K562 (cell line): ENCODE data around the gene GABARAPL1. TPM values are rescaled to one million over a fixed set of nuclear protein-coding genes. Genes with fewer than 3 reads are reported as not detected.

Source experiments
- ATAC-seq: fragments of 200-7000 bp; cut with Tn5 transposase; 3 replicates; pipeline ENCODE4 v1.9.1; 2020; ENCODE audit warnings: moderate library complexity
- BruUV-seq: library from RNA; stranded (reverse); fragments of 400-500 nt; replicated peaks from 2 replicates; lab custom pipeline; 2021; lab: Mats Ljungman, UMichigan
- CTCF ChIA-PET: fragments of 300-600 bp; formaldehyde crosslinking; extraction: SDS; loops from one replicate; lab custom pipeline; 2021; ENCODE audit warnings: low intra/inter-chr PET ratio; lab: Yijun Ruan, JAX
- POLR2A ChIA-PET: fragments of 300-600, 350-650 bp; sonication (Branson Sonifier 250); formaldehyde crosslinking; extraction: SDS; loops from one replicate; lab custom pipeline; 2021; ENCODE audit warnings: antibody characterized with exemption, inconsistent platforms; lab: Yijun Ruan, JAX
- DNase-seq, 4 experiments: peaks; one replicate each; pipeline versions ENCODE4 v3.0.0 to v3.0.0-alpha.2; 2011 to 2018; ENCODE audit warnings: low spot score in 3 of 4, mixed read lengths in 3 of 4; ENCODE audit errors: extremely low read depth in 1 of 4
- FAIRE-seq: peaks from 2 replicates; lab custom pipeline; 2011; peaks lifted over from hg19 to GRCh38; lab: Jason Lieb, UNC
- H2AFZ ChIP-seq: 2 replicates; pipeline ENCODE4 v1.6.0; 2011; ENCODE audit warnings: low read depth, low read length, control low read depth, inconsistent platforms
- H3K27ac ChIP-seq: fragments of 200-600 bp; 3 replicates; pipeline ENCODE4 v1.8.0; 2011; ENCODE audit warnings: low read depth, mild to moderate bottlenecking, control low read depth, inconsistent platforms, low read length, moderate library complexity, mixed read lengths; ENCODE audit errors: extremely low read depth
- H3K27me3 ChIP-seq, 2 experiments: fragments of 300-600 bp in 1 of 2; 2 replicates in 1 of 2; 3 replicates in 1 of 2; pipeline versions ENCODE4 v1.6.0 to v1.8.0; 2011; ENCODE audit warnings: inconsistent platforms in 2 of 2, low read length in 2 of 2, mild to moderate bottlenecking in 1 of 2, mixed read lengths in 1 of 2, moderate library complexity in 1 of 2; ENCODE audit not compliant: control insufficient read depth in 2 of 2, insufficient read depth in 2 of 2
- H3K36me3 ChIP-seq: fragments of 300-600 bp; 3 replicates; pipeline ENCODE4 v1.8.0; 2011; ENCODE audit warnings: mild to moderate bottlenecking, low read length, inconsistent platforms; ENCODE audit not compliant: control insufficient read depth, insufficient read depth
- H3K4me1 ChIP-seq, 2 experiments: fragments of 200-600 bp in 1 of 2; replicated peaks in 1 of 2; 2 replicates in 1 of 2; 3 replicates in 1 of 2; pipeline versions ENCODE4 v1.5.1 to v1.8.0; 2011; ENCODE audit warnings: inconsistent platforms in 2 of 2, low read length in 2 of 2, mild to moderate bottlenecking in 1 of 2, mixed read lengths in 1 of 2, moderate library complexity in 1 of 2; ENCODE audit not compliant: control insufficient read depth in 2 of 2, insufficient read depth in 2 of 2
- H3K4me2 ChIP-seq: 2 replicates; pipeline ENCODE4 v1.6.1; 2011; ENCODE audit warnings: low read length, control low read depth, inconsistent platforms, mixed read lengths; ENCODE audit not compliant: insufficient read depth
- H3K4me3 ChIP-seq: fragments of 200-600 bp; sonication (generic), shearing (Covaris generic); 2 replicates; pipeline ENCODE4 v1.5.1; 2016; ENCODE audit warnings: control low read depth, inconsistent platforms
- H3K79me2 ChIP-seq: fragments of 200-600 bp; 3 replicates; pipeline ENCODE4 v1.8.0; 2011; ENCODE audit warnings: low read length, inconsistent platforms; ENCODE audit not compliant: control insufficient read depth, insufficient read depth
- H3K9ac ChIP-seq, 2 experiments: 2 replicates each; pipeline versions ENCODE4 v1.6.0 to v1.6.1; 2011; ENCODE audit warnings: low read depth in 2 of 2, low read length in 2 of 2, control low read depth in 1 of 2, inconsistent platforms in 1 of 2, mild to moderate bottlenecking in 1 of 2, mixed read lengths in 1 of 2; ENCODE audit not compliant: insufficient read depth in 1 of 2
- H3K9me1 ChIP-seq: one replicate; pipeline ENCODE4 v1.6.0; 2011; ENCODE audit warnings: inconsistent platforms, mild to moderate bottlenecking, low read length, moderate library complexity; ENCODE audit not compliant: control insufficient read depth, insufficient read depth
- H3K9me3 ChIP-seq: replicated peaks from 2 replicates; pipeline ENCODE4 v1.5.1; 2011; ENCODE audit warnings: low read depth, low read length, inconsistent platforms; ENCODE audit not compliant: control insufficient read depth, insufficient read depth
- H4K20me1 ChIP-seq: replicated peaks from 2 replicates; pipeline ENCODE4 v1.6.1; 2011; ENCODE audit warnings: low read length, inconsistent platforms, mixed read lengths; ENCODE audit not compliant: control insufficient read depth, insufficient read depth
- CBX1 ChIP-seq: sonication (generic); IDR thresholded peaks from 2 replicates; pipeline ENCODE4 v1.6.1; 2016; ENCODE audit warnings: antibody characterized with exemption, low read depth, mild to moderate bottlenecking
- HLTF ChIP-seq: fragments of 450-650 bp; IDR thresholded peaks from 2 replicates; pipeline ENCODE4 v1.6.1; 2016
- WGBS: fragments of 100-300 bp; shearing (Covaris generic); methylation state at CpG from one replicate; pipeline ENCODE4 v1.1.6; 2016; ENCODE audit warnings: low coverage, mixed read lengths; ENCODE audit not compliant: insufficient coverage; ENCODE audit errors: missing lambda C conversion rate; 5-methylcytosine and 5-hydroxymethylcytosine counted together
- in situ Hi-C: fragments of 300-500 bp; cut with MboI; formaldehyde crosslinking; loops from 4 replicates; pipeline ENCODE4 v1.15.0; 2018; ENCODE audit warnings: inconsistent platforms, mixed read lengths
- intact Hi-C: fragments of 100-400 bp; cut with micrococcal nuclease; formaldehyde crosslinking; loops from 2 replicates; pipeline ENCODE4 v1.14.2; 2022
- polyA plus RNA-seq, 8 experiments: library from polyadenylated mRNA; depleted of rRNA in 4 of 8; stranded (reverse) in 5 of 8; unstranded in 3 of 8; fragments of >200 nt; fragmentation: Nextera tagmentation in 2 of 8; fragmentation: Illumina TruSeq in 1 of 8; extraction: Ambion mirVana in 2 of 8; extraction: Trizol in 1 of 8; gene quantifications; 2 replicates each; pipeline versions ENCODE4 v1.2.1 to v1.2.3, GENCODE V29; 2011 to 2014; ENCODE audit warnings: inconsistent platforms in 1 of 8, missing spikeins in 1 of 8
- total RNA-seq, 7 experiments: library from RNA; depleted of rRNA in 6 of 7; stranded (reverse); fragments of >200 nt in 6 of 7; fragmentation: Illumina TruSeq in 2 of 7; extraction: Trizol in 2 of 7; gene quantifications; 2 replicates each; pipeline versions ENCODE4 v1.2.1 to v1.2.3, GENCODE V29; 2011 to 2021; ENCODE audit warnings: low replicate concordance in 1 of 7
- TF ChIP-seq, protein P1 (sequence below): fragments of 450-650 bp; IDR thresholded peaks from 2 replicates; pipeline ENCODE4 v1.6.1; 2016; ENCODE audit warnings: mild to moderate bottlenecking
- TF ChIP-seq, protein P2 (sequence below): sonication (generic); formaldehyde crosslinking; IDR thresholded peaks from 2 replicates; pipeline ENCODE4 v1.8.0; 2023; ENCODE audit warnings: missing genetic modification reagents, mild to moderate bottlenecking, borderline replicate concordance

Gene GABARAPL1
- total and polyA plus RNA-seq, 9 of the 15 experiments (the other 6 are each of a cell fraction or from before 2014, with no cell fraction given): 2.3 to 15.9 (median 11.3) TPM

DNA sequence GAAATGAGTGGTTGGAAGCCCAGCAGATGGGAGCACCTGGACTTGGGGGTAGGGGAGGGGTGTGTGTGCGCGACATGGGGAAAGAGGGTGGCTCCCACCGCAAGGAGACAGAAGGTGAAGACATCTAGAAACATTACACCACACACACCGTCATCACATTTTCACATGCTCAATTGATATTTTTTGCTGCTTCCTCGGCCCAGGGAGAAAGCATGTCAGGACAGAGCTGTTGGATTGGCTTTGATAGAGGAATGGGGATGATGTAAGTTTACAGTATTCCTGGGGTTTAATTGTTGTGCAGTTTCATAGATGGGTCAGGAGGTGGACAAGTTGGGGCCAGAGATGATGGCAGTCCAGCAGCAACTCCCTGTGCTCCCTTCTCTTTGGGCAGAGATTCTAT lies 9.2 kb downstream of the GABARAPL1 start:
- H3K79me2 ChIP-seq: no peaks in the 10 kb centered on the region
- in situ Hi-C loops: no loop called here
- peaks cover 10% of the 10 kb centered on the region; the same call in 2 of the 3 replicates for H3K36me3 ChIP-seq
- H3K27me3 ChIP-seq: no peaks in the 10 kb centered on the region
- no peaks in the 10 kb centered on the region; a peak in 1 of 5 replicates for H3K4me1 ChIP-seq
- ChIA-PET CTCF (no interaction called here), POLR2A (interaction anchor here (2.3 kb wide), 1 partner anchor 9 kb away, joined by 6 read pairs; the partner anchor contains the start of gene GABARAPL1)
- TF ChIP-seq, protein P1, sequence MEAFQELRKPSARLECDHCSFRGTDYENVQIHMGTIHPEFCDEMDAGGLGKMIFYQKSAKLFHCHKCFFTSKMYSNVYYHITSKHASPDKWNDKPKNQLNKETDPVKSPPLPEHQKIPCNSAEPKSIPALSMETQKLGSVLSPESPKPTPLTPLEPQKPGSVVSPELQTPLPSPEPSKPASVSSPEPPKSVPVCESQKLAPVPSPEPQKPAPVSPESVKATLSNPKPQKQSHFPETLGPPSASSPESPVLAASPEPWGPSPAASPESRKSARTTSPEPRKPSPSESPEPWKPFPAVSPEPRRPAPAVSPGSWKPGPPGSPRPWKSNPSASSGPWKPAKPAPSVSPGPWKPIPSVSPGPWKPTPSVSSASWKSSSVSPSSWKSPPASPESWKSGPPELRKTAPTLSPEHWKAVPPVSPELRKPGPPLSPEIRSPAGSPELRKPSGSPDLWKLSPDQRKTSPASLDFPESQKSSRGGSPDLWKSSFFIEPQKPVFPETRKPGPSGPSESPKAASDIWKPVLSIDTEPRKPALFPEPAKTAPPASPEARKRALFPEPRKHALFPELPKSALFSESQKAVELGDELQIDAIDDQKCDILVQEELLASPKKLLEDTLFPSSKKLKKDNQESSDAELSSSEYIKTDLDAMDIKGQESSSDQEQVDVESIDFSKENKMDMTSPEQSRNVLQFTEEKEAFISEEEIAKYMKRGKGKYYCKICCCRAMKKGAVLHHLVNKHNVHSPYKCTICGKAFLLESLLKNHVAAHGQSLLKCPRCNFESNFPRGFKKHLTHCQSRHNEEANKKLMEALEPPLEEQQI: no peak
- TF ChIP-seq HLTF (no peak), CBX1 (no peak)
- TF ChIP-seq, protein P2, sequence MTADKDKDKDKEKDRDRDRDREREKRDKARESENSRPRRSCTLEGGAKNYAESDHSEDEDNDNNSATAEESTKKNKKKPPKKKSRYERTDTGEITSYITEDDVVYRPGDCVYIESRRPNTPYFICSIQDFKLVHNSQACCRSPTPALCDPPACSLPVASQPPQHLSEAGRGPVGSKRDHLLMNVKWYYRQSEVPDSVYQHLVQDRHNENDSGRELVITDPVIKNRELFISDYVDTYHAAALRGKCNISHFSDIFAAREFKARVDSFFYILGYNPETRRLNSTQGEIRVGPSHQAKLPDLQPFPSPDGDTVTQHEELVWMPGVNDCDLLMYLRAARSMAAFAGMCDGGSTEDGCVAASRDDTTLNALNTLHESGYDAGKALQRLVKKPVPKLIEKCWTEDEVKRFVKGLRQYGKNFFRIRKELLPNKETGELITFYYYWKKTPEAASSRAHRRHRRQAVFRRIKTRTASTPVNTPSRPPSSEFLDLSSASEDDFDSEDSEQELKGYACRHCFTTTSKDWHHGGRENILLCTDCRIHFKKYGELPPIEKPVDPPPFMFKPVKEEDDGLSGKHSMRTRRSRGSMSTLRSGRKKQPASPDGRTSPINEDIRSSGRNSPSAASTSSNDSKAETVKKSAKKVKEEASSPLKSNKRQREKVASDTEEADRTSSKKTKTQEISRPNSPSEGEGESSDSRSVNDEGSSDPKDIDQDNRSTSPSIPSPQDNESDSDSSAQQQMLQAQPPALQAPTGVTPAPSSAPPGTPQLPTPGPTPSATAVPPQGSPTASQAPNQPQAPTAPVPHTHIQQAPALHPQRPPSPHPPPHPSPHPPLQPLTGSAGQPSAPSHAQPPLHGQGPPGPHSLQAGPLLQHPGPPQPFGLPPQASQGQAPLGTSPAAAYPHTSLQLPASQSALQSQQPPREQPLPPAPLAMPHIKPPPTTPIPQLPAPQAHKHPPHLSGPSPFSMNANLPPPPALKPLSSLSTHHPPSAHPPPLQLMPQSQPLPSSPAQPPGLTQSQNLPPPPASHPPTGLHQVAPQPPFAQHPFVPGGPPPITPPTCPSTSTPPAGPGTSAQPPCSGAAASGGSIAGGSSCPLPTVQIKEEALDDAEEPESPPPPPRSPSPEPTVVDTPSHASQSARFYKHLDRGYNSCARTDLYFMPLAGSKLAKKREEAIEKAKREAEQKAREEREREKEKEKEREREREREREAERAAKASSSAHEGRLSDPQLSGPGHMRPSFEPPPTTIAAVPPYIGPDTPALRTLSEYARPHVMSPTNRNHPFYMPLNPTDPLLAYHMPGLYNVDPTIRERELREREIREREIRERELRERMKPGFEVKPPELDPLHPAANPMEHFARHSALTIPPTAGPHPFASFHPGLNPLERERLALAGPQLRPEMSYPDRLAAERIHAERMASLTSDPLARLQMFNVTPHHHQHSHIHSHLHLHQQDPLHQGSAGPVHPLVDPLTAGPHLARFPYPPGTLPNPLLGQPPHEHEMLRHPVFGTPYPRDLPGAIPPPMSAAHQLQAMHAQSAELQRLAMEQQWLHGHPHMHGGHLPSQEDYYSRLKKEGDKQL (CRISPR knock-in tag): no peak
- H4K20me1 ChIP-seq: no peaks in the 10 kb centered on the region
- no peak overlapping the region for H3K4me2 ChIP-seq
- FAIRE-seq (no peak), DNase-seq (no peak), ATAC-seq (no peak)
- H3K9me1 ChIP-seq: no peaks in the 10 kb centered on the region
- BruUV-seq: no TSS peak
- H2AFZ ChIP-seq: no peak overlapping the region
- WGBS: 76% methylated on average over 4 of the region's 5 CpGs
- no peak overlapping the region for H3K4me3 ChIP-seq
- intact Hi-C loops: no loop called here
- no peak overlapping the region for H3K27ac ChIP-seq
- no peaks in the 10 kb centered on the region for H3K9me3 ChIP-seq
- H3K9ac ChIP-seq: no peak overlapping the region
